ENCODE data around the gene REELD1. TPM values are rescaled to one million over a fixed set of nuclear protein-coding genes. Genes with fewer than 3 reads are reported as not detected.

REELD1 gene
- total and polyA plus RNA-seq, 10 of the 15 experiments (the other 5 are each of a cell fraction or from before 2014, with no cell fraction given) = 0.11 to 3.9 (median 0.62) TPM

DNA sequence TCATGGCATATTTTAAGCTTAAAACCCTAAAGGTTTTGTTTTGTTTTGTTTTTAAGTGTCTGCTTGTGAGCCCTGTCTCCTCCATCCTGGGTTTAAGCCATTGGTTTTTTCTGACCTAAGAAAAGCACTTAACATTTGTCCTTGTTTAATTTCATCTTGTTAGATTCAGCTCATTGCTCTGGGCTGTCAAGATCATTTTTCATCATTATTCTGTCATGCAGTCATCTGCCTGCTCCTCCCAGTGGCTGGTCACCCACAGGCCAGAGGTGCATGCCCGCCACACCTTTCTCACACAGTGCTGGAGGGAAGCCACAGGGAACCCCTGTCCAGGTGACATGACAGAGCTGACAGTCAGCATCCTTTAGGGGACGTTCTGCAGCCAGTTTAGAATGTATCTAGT is 11.7 kb upstream of the REELD1 start:
- no peak overlapping the region for H3K9ac ChIP-seq (ENCODE audit: control insufficient read depth, insufficient read depth, low read length)
- BruUV-seq (replicated peaks) = no TSS peak
- intact Hi-C loops (cut with micrococcal nuclease; ENCODE audit: unreplicated experiment) = no loop called here
- no peak overlapping the region for H3K4me2 ChIP-seq (ENCODE audit: control insufficient read depth, insufficient read depth)
- no peaks in the 10 kb centered on the region for H3K27me3 ChIP-seq (replicated peaks in 1 of 2; ENCODE audit: control insufficient read depth in 2 of 2, insufficient read depth in 2 of 2, low read length in 1 of 2)
- no peaks in the 10 kb centered on the region for H4K20me1 ChIP-seq (ENCODE audit: control insufficient read depth, insufficient read depth)
- ChIA-PET CTCF (interaction anchor here (0.6 to 2.2 kb wide), 3 partner anchors 107 to 1355 kb away, joined by 3 to 9 read pairs (median 3); no protein-coding TSS in a partner anchor), SMC1A (ENCODE audit: uncharacterized antibody, unreplicated experiment) (interaction anchor here (1.0 to 1.5 kb wide), 5 partner anchors 14 to 152 kb away, joined by 3 to 5 read pairs (median 3); no protein-coding TSS in a partner anchor), POLR2A (no interaction called here), RAD21 (ENCODE audit: unreplicated experiment) (interaction anchor here (1.7 kb wide), 1 partner anchor 107 kb away, joined by 6 read pairs; no protein-coding TSS in a partner anchor)
- WGBS (ENCODE audit: insufficient coverage, insufficient replicate concordance, low lambda C conversion rate, missing lambda C conversion rate) = 48% methylated on average over 2 of the region's 2 CpGs
- no peaks in the 10 kb centered on the region for H3K79me2 ChIP-seq (ENCODE audit: control insufficient read depth, insufficient read depth, low read length)
- no peak overlapping the region for H2AFZ ChIP-seq (ENCODE audit: control insufficient read depth, low read depth, low read length)
- H3K4me1 ChIP-seq (ENCODE audit: control insufficient read depth, insufficient read depth, low read length) = no peaks in the 10 kb centered on the region
- no peak overlapping the region for H3K27ac ChIP-seq (ENCODE audit: control insufficient read depth, insufficient read depth)
- H3K36me3 ChIP-seq (ENCODE audit: control insufficient read depth in 2 of 2, insufficient read depth in 2 of 2, low read length in 1 of 2) = no peaks in the 10 kb centered on the region
- no peak for TF ChIP-seq ZSCAN29 (IDR thresholded peaks at IDR 0.05)
- no peak for TF ChIP-seq STAT3 (IDR thresholded peaks at IDR 0.05; ENCODE audit: low read depth, low read length)
- TF ChIP-seq POU2F2 (IDR thresholded peaks at IDR 0.05; ENCODE audit: borderline replicate concordance, low read depth, low read length) = no peak
- no peak for TF ChIP-seq TCF12 (IDR thresholded peaks at IDR 0.05; ENCODE audit: low read depth, low read length)
- no peak for DNase-seq (ENCODE audit: low read depth, low spot score)
- in situ Hi-C loops (cut with MboI) = no loop called here
- H3K9me3 ChIP-seq (replicated peaks; ENCODE audit: control insufficient read depth, insufficient read depth, low read length) = no peaks in the 10 kb centered on the region
- no peak for FAIRE-seq
- H3K4me3 ChIP-seq = no peak overlapping the region
- ATAC-seq = no peak

DNA sequence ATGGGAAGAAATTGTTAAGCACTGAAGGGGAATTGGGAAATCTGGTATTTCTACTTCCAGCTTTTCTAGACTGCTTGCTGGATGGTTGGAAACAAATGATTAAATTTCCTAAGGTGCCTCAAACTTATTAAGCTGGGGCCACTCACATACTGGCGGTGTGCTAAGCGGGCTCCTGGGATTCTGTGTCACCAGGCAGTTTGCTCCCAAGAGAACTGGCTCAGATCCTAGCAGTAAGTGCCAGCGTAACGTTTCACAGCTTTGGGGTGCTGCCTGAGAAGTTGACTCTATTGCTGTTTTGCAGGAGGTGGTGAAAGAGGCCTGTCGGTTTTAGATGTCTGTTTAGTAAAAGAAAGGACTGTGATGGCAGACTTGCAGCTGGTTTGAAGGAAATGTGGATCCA is 6.9 kb upstream of the REELD1 start:
- RAD21 ChIA-PET (ENCODE audit: unreplicated experiment) = no interaction called here
- H3K4me3 ChIP-seq = no peak overlapping the region
- intact Hi-C loops (cut with micrococcal nuclease; ENCODE audit: unreplicated experiment) (no loop called here), in situ Hi-C loops (cut with MboI) (no loop called here)
- BruUV-seq (replicated peaks) = no TSS peak
- no peaks in the 10 kb centered on the region for H3K27me3 ChIP-seq (replicated peaks in 1 of 2; ENCODE audit: control insufficient read depth in 2 of 2, insufficient read depth in 2 of 2, low read length in 1 of 2)
- CTCF ChIA-PET = no interaction called here
- no peaks in the 10 kb centered on the region for H3K4me1 ChIP-seq (ENCODE audit: control insufficient read depth, insufficient read depth, low read length)
- SMC1A ChIA-PET (ENCODE audit: uncharacterized antibody, unreplicated experiment) = interaction anchor here (2.2 kb wide), 1 partner anchor 28 kb away, joined by 5 read pairs; no protein-coding TSS in a partner anchor
- H3K9me3 ChIP-seq (replicated peaks; ENCODE audit: control insufficient read depth, insufficient read depth, low read length) = no peaks in the 10 kb centered on the region
- FAIRE-seq = no peak
- no peak overlapping the region for H2AFZ ChIP-seq (ENCODE audit: control insufficient read depth, low read depth, low read length)
- WGBS (ENCODE audit: insufficient coverage, insufficient replicate concordance, low lambda C conversion rate, missing lambda C conversion rate) = 71% methylated on average over 5 of the region's 5 CpGs
- no peaks in the 10 kb centered on the region for H3K36me3 ChIP-seq (ENCODE audit: control insufficient read depth in 2 of 2, insufficient read depth in 2 of 2, low read length in 1 of 2)
- H3K79me2 ChIP-seq (ENCODE audit: control insufficient read depth, insufficient read depth, low read length) = no peaks in the 10 kb centered on the region
- H3K27ac ChIP-seq (ENCODE audit: control insufficient read depth, insufficient read depth) = no peak overlapping the region
- H3K4me2 ChIP-seq (ENCODE audit: control insufficient read depth, insufficient read depth) = no peak overlapping the region
- H4K20me1 ChIP-seq (ENCODE audit: control insufficient read depth, insufficient read depth) = no peaks in the 10 kb centered on the region
- H3K9ac ChIP-seq (ENCODE audit: control insufficient read depth, insufficient read depth, low read length) = no peak overlapping the region
- POLR2A ChIA-PET = no interaction called here
- no peak for ATAC-seq
- no peak for DNase-seq (ENCODE audit: low read depth, low spot score)
- TF ChIP-seq, protein P1, sequence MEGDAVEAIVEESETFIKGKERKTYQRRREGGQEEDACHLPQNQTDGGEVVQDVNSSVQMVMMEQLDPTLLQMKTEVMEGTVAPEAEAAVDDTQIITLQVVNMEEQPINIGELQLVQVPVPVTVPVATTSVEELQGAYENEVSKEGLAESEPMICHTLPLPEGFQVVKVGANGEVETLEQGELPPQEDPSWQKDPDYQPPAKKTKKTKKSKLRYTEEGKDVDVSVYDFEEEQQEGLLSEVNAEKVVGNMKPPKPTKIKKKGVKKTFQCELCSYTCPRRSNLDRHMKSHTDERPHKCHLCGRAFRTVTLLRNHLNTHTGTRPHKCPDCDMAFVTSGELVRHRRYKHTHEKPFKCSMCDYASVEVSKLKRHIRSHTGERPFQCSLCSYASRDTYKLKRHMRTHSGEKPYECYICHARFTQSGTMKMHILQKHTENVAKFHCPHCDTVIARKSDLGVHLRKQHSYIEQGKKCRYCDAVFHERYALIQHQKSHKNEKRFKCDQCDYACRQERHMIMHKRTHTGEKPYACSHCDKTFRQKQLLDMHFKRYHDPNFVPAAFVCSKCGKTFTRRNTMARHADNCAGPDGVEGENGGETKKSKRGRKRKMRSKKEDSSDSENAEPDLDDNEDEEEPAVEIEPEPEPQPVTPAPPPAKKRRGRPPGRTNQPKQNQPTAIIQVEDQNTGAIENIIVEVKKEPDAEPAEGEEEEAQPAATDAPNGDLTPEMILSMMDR (IDR thresholded peaks at IDR 0.05 in 2 of 3, conservative IDR thresholded peaks at IDR 0.05 in 1 of 3; ENCODE audit: control insufficient read depth in 2 of 3, extremely low read depth in 1 of 3, insufficient read depth in 1 of 3, low read depth in 3 of 3, low read length in 3 of 3) = no peak
- TF ChIP-seq TBL1XR1 (IDR thresholded peaks at IDR 0.05; ENCODE audit: low read depth, low read length) (no peak), BACH1 (IDR thresholded peaks at IDR 0.05; ENCODE audit: borderline replicate concordance) (no peak), ZBED1 (IDR thresholded peaks at IDR 0.05; ENCODE audit: borderline replicate concordance) (no peak)
- TF ChIP-seq, protein P2, sequence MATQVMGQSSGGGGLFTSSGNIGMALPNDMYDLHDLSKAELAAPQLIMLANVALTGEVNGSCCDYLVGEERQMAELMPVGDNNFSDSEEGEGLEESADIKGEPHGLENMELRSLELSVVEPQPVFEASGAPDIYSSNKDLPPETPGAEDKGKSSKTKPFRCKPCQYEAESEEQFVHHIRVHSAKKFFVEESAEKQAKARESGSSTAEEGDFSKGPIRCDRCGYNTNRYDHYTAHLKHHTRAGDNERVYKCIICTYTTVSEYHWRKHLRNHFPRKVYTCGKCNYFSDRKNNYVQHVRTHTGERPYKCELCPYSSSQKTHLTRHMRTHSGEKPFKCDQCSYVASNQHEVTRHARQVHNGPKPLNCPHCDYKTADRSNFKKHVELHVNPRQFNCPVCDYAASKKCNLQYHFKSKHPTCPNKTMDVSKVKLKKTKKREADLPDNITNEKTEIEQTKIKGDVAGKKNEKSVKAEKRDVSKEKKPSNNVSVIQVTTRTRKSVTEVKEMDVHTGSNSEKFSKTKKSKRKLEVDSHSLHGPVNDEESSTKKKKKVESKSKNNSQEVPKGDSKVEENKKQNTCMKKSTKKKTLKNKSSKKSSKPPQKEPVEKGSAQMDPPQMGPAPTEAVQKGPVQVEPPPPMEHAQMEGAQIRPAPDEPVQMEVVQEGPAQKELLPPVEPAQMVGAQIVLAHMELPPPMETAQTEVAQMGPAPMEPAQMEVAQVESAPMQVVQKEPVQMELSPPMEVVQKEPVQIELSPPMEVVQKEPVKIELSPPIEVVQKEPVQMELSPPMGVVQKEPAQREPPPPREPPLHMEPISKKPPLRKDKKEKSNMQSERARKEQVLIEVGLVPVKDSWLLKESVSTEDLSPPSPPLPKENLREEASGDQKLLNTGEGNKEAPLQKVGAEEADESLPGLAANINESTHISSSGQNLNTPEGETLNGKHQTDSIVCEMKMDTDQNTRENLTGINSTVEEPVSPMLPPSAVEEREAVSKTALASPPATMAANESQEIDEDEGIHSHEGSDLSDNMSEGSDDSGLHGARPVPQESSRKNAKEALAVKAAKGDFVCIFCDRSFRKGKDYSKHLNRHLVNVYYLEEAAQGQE (IDR thresholded peaks at IDR 0.05; ENCODE audit: low read depth, low read length) = no peak
- TF ChIP-seq, protein P3, sequence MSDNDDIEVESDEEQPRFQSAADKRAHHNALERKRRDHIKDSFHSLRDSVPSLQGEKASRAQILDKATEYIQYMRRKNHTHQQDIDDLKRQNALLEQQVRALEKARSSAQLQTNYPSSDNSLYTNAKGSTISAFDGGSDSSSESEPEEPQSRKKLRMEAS (IDR thresholded peaks at IDR 0.05; ENCODE audit: low read depth, low read length) = no peak
- TF ChIP-seq, protein P4, sequence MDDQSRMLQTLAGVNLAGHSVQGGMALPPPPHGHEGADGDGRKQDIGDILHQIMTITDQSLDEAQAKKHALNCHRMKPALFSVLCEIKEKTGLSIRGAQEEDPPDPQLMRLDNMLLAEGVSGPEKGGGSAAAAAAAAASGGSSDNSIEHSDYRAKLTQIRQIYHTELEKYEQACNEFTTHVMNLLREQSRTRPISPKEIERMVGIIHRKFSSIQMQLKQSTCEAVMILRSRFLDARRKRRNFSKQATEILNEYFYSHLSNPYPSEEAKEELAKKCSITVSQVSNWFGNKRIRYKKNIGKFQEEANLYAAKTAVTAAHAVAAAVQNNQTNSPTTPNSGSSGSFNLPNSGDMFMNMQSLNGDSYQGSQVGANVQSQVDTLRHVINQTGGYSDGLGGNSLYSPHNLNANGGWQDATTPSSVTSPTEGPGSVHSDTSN (IDR thresholded peaks at IDR 0.05; ENCODE audit: insufficient replicate concordance, low read depth, low read length) = no peak
